Activated CD4-positive, alpha-beta T cell treated with anti-CD3 and anti-CD28 coated beads, Interleukin-10, Interleukin-2, amounts not matched to agents 100 ng/mL and 50 ng/mL, durations not matched to agents 16 hours and 8 hours (primary cell): ENCODE data around the gene C14orf93.
A peak's percentile ranks its signal among the peaks of the same experiment; 100 is the strongest.

Experiments
- DNase-seq: peaks from one replicate; pipeline ENCODE4 v3.0.0-alpha.2; 2020

Gene C14orf93, protein sequence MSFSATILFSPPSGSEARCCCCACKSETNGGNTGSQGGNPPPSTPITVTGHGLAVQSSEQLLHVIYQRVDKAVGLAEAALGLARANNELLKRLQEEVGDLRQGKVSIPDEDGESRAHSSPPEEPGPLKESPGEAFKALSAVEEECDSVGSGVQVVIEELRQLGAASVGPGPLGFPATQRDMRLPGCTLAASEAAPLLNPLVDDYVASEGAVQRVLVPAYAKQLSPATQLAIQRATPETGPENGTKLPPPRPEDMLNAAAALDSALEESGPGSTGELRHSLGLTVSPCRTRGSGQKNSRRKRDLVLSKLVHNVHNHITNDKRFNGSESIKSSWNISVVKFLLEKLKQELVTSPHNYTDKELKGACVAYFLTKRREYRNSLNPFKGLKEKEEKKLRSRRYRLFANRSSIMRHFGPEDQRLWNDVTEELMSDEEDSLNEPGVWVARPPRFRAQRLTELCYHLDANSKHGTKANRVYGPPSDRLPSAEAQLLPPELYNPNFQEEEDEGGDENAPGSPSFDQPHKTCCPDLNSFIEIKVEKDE

GRCh38 chr14:23009939-23010726 is at the start of gene C14orf93:
Gene C14orf93 (minus strand): TSS chr14:23010143. CDS start chr14:22999023, 11,120 bp downstream.
- peak; percentile 89 for DNase-seq

DNA sequence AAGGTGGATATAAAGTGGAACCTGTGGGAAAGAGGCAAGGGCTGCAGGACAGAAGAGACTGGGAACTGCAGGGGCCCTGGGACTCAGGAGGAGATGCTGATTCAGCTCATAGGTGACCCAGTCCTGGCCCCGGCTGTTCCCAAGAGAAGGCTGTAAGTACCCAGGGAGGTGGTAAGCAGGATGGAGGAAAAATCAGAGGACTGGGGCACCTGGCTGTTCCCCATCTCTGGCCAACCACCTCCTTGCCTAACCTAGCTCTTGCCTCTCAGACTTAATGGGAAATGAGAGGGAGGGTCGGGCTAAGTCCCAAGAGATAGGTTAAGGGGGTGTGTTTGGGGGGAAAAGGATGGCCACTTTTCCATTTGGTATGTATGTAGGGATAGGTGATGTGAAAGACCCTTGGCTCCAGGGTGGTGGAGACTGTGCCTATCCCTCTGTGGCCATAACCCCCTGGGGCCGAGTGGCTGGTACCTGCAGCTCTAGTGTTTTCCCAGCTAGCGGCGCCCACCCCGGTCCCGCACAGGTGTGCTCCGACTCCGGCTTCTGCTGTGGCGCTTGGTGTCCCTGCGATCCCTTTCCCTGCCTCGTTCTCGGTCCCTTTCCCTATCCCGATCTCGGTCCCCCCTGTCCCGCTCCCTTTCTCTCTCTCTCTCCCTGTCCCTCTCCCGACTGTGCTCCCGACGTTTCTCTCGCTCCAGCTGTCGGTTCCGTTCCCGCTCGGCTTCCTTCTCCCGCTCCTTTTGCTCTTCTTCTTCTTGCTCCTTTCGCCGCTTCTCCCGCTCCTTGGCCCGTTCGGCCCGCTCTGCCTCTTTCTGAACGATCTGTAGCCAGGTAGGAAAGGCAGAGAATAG is 48.9 kb upstream of the C14orf93 start:
- DNase-seq, result no peak

- peak; percentile 89 for DNase-seq
Observed at GRCh38 chr14:23057757-23058653, 48.1 kb upstream of the C14orf93 start.

- peak; percentile 72 for DNase-seq
Observed at GRCh38 chr14:23056956-23057756, 47.2 kb upstream of the C14orf93 start, which contains the start of gene CDH24. Gene CDH24 (minus strand): TSS chr14:23057520. CDS start chr14:23055733, 1,787 bp downstream.

GRCh38 chr14:23056145-23056955 is 46.4 kb upstream of the C14orf93 start:
- DNase-seq, result peak; percentile 77

DNA sequence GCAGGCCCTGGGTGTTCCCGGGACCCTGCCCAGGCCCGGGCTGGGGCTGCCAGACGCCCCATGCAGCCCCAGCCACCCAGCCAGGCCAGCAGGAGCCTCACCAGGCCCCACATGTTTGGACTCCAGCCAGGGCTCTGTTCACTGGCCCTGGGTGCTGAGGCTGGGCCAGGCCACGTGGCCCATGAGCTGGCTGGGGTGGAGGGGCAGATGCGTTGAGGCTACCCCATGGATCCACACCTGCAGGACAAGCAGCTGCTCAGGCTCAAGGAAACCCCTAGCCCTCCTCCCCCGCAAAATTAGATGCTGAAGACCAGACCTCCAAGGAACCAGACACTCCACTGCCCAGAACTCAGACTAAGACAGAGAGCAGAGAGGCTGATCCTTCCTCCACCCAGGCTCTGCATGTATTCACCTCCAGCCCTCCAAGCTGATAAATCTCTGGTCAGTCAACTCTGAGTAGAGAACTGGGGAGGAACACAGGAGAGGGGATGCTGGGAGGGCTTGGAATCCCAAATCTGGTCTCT is 45.7 kb upstream of the C14orf93 start:
- no peak for DNase-seq

DNA sequence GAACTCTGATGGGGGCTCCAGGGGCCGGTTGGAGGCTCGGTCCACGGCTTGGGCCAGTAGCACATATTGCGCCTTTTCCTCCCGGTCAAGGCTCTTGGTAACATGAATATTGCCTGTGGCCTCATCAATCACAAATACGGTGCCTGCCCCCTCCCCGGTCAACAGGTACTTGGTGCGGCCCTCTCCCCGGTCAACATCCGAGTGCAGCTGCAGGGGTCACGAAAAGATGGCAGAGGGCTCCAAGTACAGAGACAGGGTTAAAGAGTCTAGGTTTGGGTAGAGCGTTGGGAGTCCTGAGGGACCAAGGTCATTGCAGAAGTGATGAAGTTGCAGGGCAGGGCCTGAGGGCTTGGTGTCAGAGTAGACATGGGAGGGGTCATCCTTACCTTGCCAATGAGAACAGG is 45.2 kb upstream of the C14orf93 start:
- DNase-seq, result no peak

DNA sequence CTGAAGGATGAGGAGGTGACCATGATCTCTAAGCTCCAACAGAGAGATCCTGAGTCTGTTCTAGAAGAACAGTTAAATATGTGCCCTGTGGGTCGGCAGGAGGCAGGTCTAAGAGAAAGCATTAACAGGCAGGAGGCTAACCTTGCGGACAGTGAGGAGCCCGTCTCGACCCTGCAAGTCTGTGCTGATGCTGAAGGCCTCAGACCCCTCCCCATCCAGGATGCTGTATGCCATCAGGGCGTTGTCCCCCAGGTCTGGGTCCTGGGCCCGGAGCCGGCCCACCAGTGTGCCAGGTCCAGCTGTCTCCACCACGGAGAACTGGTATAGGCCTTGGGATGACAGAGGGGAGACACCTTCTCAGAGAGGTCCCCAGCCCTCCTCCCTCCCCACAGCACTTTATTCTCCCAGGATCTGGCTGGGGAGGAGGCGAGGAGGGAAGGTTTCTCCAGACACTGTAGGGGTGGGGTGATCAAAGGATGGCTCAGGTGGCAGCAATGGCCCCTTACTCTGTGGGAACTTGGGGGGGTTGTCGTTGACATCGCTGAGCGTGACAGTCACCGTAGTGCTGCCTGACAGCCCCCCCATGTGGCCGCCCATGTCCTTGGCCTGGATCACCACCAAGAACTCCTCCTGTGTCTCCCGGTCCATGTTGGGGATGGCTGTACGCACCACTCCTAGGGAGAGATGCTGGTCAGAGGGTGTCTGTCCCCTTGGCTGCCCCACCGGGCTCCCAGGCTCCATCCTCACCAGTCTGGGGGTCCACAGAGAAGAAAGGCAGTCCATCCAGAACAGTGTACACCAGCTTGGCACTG is 44.3 kb upstream of the C14orf93 start:
- DNase-seq, result peak; percentile 17

DNA sequence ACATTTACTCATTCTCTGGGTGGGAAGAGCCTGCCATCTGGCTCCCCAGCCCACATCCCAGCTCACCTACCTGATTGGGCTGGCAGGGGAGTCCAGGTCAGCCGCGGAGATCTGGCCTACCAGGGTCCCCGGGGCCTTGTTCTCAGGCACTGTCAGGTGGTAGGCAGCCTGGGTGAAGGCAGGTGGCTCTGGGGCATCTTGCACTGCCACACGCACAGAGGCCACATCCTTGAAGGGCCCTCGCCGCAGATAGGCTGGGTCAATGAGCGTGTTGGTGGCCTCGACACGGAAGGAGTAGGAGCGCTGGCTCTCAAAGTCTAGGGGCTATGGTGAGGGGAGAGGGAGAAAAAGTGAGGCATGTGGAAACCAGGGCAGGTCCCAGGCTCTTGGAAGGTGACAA is 43.5 kb upstream of the C14orf93 start:
- no peak for DNase-seq

- no peak for DNase-seq
Observed at GRCh38 chr14:23052671-23053070, 42.7 kb upstream of the C14orf93 start.

DNA sequence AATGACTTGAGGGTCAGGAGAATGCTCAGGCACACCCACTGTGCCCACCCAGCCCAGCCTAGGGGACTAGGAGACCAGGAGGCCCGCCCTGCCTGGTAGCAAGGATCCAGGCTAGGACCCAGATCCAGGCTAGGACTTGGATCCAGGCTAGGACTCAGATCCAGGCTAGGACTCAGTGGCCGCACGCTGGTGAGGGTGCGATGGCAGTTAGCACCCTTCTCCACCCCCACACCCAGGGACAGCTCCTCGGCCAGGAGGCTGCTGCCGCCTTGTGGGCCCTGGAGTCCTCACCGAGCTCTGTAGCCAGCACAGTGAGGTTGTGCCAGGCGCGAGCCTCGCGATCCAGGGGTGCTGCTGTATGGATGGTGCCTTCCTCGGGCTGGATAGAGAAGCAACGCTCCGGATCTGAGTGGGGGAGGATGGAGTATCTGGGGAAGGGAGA is 42.3 kb upstream of the C14orf93 start:
- no peak for DNase-seq

DNA sequence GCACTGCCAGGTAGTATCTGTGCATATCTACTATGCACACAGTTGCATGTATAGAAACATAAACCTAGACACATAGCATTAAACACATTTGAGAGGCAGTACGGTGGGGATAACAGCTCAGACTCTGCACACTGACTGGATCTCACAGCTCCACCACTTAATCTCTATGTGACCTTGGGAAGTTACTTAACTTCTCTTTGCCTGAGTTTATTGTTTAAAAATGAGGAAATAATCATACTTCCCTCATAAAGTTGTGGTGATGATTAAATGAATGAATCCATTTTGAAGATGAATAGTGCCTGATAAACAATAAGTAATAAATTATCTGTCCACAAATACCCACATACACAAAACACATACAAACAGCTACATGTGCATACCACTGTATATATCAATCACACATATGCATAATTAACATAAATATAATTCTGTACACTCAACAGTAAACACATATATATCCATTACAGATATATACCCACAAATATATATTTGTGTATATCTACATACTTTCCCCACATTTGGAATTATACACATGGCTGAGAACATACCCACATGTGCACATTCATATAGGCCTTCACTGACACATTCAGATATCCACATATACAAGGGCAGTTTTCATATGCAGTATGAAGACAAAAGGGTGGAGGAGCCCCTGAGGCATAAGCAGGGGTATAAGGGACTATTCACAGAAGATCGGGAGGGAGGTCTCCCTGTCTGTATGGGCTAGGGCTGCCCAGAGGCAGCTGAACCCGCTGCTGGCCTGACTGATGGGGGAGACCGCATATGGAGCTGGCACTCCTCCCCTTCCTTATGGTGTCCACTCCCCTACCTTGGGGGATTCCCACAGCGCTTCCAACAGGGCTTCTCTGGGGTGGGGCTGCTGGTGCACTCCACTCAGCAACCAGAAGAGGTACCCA is 41.5 kb upstream of the C14orf93 start:
- DNase-seq, result no peak

- DNase-seq, result no peak
Observed at GRCh38 chr14:23049011-23049410, 39.1 kb upstream of the C14orf93 start.

DNA sequence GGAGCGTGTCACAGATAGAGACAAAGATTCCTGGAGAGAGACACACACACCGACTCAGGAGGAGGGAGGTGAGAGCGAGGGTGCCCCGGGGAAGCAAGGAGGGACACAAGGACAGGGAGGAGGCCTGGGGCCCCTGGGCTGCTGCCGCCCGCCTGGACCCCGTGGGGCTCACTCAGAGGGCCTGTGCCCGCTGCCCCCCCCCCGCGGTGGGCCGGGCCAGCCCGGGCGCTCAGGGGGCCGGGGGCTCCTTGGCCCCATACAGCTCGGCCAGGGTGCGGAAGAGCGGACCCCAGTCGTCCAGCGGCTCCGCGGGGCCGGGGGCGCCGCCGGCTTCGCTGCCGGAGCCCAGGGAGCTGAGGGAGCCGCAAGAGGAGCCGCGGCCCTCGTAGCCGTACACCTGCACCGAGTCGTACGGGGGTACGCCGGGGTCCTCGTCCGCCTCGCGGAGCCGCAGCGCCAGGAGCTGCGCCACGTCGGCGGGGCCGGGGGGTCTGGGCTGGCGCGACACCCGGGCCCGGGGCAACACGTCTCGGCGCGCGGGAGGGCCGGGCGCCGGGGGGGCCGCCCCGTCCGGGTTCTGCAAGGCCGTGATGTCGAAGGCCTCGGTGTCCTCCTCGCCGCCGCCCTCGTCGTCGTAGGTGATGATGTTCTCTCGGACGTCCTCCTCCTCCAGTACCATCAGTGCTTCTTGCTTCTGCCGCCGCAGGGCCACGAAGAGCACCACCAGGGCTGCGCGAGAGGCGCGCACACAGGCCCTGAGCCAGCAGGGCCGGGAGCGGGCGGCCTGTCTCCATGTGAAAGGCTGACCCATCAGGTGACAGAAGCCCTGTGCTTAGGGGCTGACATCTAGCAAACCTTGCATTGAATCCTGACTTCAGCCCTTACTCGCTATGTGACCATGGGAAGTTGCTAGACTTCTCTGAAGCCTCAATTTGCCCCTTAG is 38.1 kb upstream of the C14orf93 start:
- no peak for DNase-seq

GRCh38 chr14:23047034-23047634 is 37.2 kb upstream of the C14orf93 start:
- DNase-seq, result no peak
